ENCODE results near the gene OLFML2A. TPM values are rescaled to one million over a fixed set of nuclear protein-coding genes. Genes with fewer than 3 reads are reported as not detected.
"Not testable (repeated sequence)": the region's sequence is repeated elsewhere in the genome, so short reads cannot be mapped to it uniquely, and the experiment has no call there.

Gene OLFML2A
- total and polyA plus RNA-seq, 3 experiments from 2014 or later: not detected

DNA sequence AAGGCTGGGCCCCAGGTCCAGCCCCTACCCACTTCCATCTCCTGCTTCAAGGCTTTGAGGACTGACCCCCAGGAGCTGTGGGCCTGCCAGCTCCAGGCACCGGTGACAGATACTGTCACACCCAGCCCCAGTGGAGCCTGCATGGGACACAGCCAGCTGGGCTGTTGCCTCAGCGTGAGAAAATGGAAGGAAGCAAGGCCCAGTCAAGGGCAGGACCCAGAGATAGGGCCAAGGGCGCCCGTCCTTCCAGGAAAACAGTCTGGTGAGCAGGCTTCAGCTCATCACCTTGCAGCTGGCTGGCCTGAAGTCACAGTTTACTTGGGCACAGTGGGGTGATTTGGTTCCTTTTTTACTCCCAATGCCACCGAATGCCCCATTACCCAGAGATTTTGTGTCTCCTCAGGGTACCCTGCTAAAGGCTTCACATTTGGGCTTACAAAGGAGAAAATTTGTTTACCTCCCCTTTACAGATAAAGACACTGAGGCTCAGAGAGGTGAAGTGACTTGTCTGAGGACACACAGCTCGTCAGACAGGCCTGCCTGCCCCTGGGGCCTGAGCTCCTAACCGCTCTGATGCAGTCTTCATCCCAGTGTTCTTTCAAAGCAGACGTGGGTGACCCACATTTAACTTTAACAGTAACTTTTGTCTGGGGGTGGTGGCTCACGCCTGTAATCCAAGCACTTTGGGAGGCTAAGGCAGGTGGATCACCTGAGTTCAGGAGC lies 54.9 kb downstream of the OLFML2A start:
- Mint-ChIP-seq H3K27me3 (peaks cover 0 to 14% of the 10 kb centered on the region in 2 donors), H3K36me3 (no peaks in the 10 kb centered on the region), H3K4me3 (no peak overlapping the region), H3K4me1 (no peaks in the 10 kb centered on the region), H3K27ac (no peak overlapping the region), H3K9me3 (peaks cover 0 to 2% (median 0%) of the 10 kb centered on the region in 5 donors)
- Histone ChIP-seq H3K4me1 (ENCODE audit: insufficient read depth, low read length) (no peaks in the 10 kb centered on the region), H3K27me3 (ENCODE audit: insufficient read depth, low read length, poor library complexity, severe bottlenecking) (no peaks in the 10 kb centered on the region), H3K27ac (ENCODE audit: low read depth, low read length) (no peak overlapping the region), H3K9me3 (ENCODE audit: low read length) (no peaks in the 10 kb centered on the region), H3K4me3 (ENCODE audit: low read length) (no peak overlapping the region), H3K36me3 (ENCODE audit: insufficient read depth, low read length) (no peaks in the 10 kb centered on the region)
- DNase-seq: no peak
- ChIA-PET POLR2A (no interaction called here), CTCF (interaction anchor here (3.2 kb wide), 1 partner anchor 22 kb away, joined by 8 read pairs; the partner anchor contains the start of gene WDR38)

DNA sequence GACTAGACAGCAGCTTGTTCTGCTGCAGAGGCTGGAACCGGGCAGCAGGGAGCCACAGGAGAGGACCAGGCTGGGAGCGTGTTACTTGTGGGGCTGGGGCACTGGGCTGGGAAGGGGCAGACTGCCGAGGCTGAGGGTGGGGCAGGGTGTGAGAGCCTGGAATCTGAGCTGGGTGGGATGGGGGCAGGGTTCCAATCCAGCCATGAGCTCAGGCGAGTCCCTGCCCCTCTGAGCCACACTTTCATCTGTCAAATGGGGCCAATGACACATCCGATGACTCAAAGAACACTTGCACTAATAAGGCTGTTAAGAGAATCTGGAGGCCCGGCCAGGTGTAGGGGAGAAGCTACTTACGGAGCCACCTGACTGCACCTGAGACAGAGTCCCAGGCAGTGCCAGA lies 57.7 kb downstream of the OLFML2A start:
- CTCF ChIA-PET: no interaction called here

DNA sequence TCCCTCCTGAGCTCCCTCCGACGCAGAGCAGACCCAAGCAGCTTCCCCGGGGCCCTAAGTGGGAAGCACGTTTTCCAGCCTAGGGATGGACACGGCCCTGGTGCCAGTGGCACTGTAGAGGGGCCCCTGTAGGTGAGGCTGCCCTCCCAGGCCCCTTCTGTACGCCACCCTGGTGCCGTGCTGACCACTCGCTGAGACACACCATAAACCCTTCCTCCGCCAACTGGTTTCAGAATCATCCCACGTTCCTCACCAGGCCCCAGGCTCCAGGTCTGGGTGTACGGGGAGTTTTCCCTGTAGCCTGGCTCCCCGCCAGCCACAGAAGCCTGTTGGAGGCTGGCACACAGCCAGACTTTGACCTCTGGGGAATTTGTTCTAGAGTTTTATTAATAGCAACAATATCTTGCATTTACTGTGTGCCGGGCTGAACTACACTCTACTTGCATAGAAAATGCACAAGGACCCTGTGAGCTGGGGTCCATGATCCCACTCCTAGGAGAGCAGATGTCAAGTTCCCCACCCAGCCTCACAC lies 58.2 kb downstream of the OLFML2A start:
- H3K36me3 ChIP-seq (ENCODE audit: insufficient read depth, low read length): no peaks in the 10 kb centered on the region
- H3K4me3 Mint-ChIP-seq: no peak overlapping the region
- DNase-seq: no peak
- H3K27me3 Mint-ChIP-seq: peaks cover 7 to 28% of the 10 kb centered on the region in 2 donors
- ChIA-PET CTCF (no interaction called here), POLR2A (no interaction called here)
- H3K27ac ChIP-seq (ENCODE audit: low read depth, low read length): no peak overlapping the region
- H3K4me1 Mint-ChIP-seq: no peaks in the 10 kb centered on the region
- no peak overlapping the region for H3K4me3 ChIP-seq (ENCODE audit: low read length)
- H3K9me3 Mint-ChIP-seq: peaks cover 0 to 2% (median 0%) of the 10 kb centered on the region in 5 donors
- no peak overlapping the region for H3K27ac Mint-ChIP-seq
- no peaks in the 10 kb centered on the region for H3K4me1 ChIP-seq (ENCODE audit: insufficient read depth, low read length)
- no peaks in the 10 kb centered on the region for H3K36me3 Mint-ChIP-seq
- H3K27me3 ChIP-seq (ENCODE audit: insufficient read depth, low read length, poor library complexity, severe bottlenecking): no peaks in the 10 kb centered on the region
- no peaks in the 10 kb centered on the region for H3K9me3 ChIP-seq (ENCODE audit: low read length)

More for the DNA sequence above, 57.7 kb downstream of the OLFML2A start:
- Histone ChIP-seq H3K27me3 (ENCODE audit: insufficient read depth, low read length, poor library complexity, severe bottlenecking) (no peaks in the 10 kb centered on the region), H3K4me3 (ENCODE audit: low read length) (no peak overlapping the region), H3K4me1 (ENCODE audit: insufficient read depth, low read length) (no peaks in the 10 kb centered on the region), H3K36me3 (ENCODE audit: insufficient read depth, low read length) (no peaks in the 10 kb centered on the region), H3K27ac (ENCODE audit: low read depth, low read length) (no peak overlapping the region), H3K9me3 (ENCODE audit: low read length) (no peaks in the 10 kb centered on the region)
- H3K27ac Mint-ChIP-seq: no peak overlapping the region
- DNase-seq: no peak
- no peaks in the 10 kb centered on the region for H3K36me3 Mint-ChIP-seq
- peaks cover 0 to 2% (median 0%) of the 10 kb centered on the region in 5 donors for H3K9me3 Mint-ChIP-seq
- no peaks in the 10 kb centered on the region for H3K4me1 Mint-ChIP-seq
- POLR2A ChIA-PET: no interaction called here
- H3K4me3 Mint-ChIP-seq: no peak overlapping the region
- peaks cover 7 to 28% of the 10 kb centered on the region in 2 donors for H3K27me3 Mint-ChIP-seq

DNA sequence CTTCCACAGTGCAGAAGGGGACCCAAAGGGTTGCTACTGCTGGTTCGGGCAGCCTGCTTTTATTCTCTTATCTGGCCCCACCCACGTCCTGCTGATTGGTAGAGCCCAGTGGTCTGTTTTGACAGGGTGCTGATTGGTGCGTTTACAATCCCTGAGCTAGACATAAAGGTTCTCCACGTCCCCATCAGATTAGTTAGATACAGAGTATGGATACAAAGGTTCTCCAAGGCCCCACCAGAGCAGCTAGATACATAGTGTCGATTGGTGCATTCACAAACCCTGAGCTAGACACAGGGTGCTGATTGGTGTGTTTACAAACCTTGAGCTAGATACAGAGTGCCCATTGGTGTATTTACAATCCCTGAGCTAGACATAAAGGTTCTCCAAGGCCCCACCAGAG lies 61.2 kb downstream of the OLFML2A start:
- DNase-seq; H3K27me3 ChIP-seq (ENCODE audit: insufficient read depth, low read length, poor library complexity, severe bottlenecking); H3K36me3 ChIP-seq (ENCODE audit: insufficient read depth, low read length); H3K4me1 Mint-ChIP-seq; H3K4me1 ChIP-seq (ENCODE audit: insufficient read depth, low read length); H3K9me3 ChIP-seq (ENCODE audit: low read length); H3K9me3 Mint-ChIP-seq; H3K27ac ChIP-seq (ENCODE audit: low read depth, low read length); POLR2A ChIA-PET; H3K27ac Mint-ChIP-seq; H3K4me3 ChIP-seq (ENCODE audit: low read length); H3K36me3 Mint-ChIP-seq: not testable (repeated sequence)
- CTCF ChIA-PET: interaction anchor here (1.0 to 2.7 kb wide), 2 partner anchors 15 to 63 kb away, joined by 3 to 8 read pairs; partner anchors contain the start of gene WDR38
- Mint-ChIP-seq H3K27me3 (peaks cover 7 to 22% of the 10 kb centered on the region in 2 donors), H3K4me3 (peak overlapping the region in 1 of 7 donors; percentile 18)

DNA sequence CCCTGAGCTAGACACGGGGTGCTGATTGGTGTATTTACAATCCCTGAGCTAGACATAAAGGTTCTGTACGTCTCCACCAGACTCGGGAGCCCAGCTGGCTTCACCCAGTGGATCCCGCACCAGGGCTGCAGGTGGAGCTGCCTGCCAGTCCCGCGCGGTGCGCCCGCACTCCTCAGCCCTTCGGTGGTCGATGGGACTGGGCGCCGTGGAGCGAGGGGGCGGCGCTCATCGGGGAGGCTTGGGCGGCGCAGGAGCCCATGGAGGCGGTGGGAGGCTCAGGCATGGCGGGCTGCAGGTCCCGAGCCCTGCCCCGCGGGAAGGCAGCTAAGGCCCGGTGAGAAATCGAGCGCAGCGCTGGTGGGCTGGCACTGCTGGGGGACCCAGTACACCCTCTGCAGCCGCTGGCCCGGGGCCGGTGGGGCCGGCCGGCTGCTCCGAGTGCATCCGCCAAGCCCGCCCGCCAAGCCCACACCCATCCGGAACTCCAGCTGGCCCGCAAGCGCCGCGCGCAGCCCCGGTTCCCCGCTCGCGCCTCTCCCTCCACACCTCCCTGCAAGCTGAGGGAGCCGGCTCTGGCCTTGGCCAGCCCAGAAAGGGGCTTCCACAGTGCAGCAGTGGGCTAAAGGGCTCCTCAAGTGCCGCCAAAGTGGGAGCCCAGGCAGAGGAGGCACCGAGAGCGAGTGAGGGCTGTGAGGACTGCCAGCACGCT lies 61.8 kb downstream of the OLFML2A start:
- CTCF ChIA-PET: interaction anchor here (1.0 kb wide), 1 partner anchor 63 kb away, joined by 3 read pairs; no protein-coding TSS in a partner anchor
- H3K36me3 Mint-ChIP-seq; POLR2A ChIA-PET; H3K36me3 ChIP-seq (ENCODE audit: insufficient read depth, low read length); H3K4me3 ChIP-seq (ENCODE audit: low read length); H3K4me1 ChIP-seq (ENCODE audit: insufficient read depth, low read length); H3K9me3 ChIP-seq (ENCODE audit: low read length); H3K4me1 Mint-ChIP-seq; H3K27me3 ChIP-seq (ENCODE audit: insufficient read depth, low read length, poor library complexity, severe bottlenecking); DNase-seq; H3K27ac ChIP-seq (ENCODE audit: low read depth, low read length); H3K4me3 Mint-ChIP-seq; H3K9me3 Mint-ChIP-seq; H3K27ac Mint-ChIP-seq: not testable (repeated sequence)
- H3K27me3 Mint-ChIP-seq: peaks cover 7 to 22% of the 10 kb centered on the region in 2 donors

DNA sequence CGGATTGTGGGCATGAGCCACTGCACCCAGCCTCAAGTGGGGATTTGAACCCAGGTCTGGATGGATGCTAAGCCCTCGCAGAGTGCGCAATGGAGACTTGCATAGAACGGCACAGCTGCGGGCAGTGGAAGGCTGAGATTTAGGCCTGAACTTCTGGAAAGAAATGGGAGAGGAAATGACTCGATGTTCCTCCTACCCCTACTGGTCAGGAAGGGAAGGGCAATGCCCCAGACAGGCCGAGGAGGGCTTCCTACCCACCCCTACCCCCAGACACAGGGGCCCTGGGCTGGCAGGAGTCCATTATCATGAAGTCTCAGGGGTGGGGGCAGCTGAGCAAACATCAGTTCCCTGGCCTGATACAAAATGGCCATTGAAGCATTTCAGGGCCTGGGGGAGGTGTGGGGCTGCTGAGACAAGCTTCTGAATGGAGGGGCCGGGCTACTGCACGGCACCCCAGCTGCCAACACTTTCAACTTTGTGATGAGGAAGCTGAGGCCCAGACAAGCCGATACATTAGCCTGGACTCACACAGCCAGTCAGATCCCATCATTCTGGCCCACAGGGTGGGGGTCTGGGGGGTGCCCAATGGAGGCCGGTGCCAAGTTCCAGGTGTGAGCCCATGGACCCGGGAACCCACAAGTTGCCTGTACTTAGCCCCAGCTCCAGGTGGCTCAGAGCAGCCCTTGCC lies 62.8 kb downstream of the OLFML2A start:
- peaks cover 7 to 22% of the 10 kb centered on the region in 2 donors for H3K27me3 Mint-ChIP-seq
- H3K9me3 Mint-ChIP-seq: no peaks in the 10 kb centered on the region
- no peak overlapping the region for H3K4me3 Mint-ChIP-seq
- Histone ChIP-seq H3K4me1 (ENCODE audit: insufficient read depth, low read length) (no peaks in the 10 kb centered on the region), H3K4me3 (ENCODE audit: low read length) (no peak overlapping the region), H3K9me3 (ENCODE audit: low read length) (no peaks in the 10 kb centered on the region), H3K27me3 (ENCODE audit: insufficient read depth, low read length, poor library complexity, severe bottlenecking) (no peaks in the 10 kb centered on the region), H3K36me3 (ENCODE audit: insufficient read depth, low read length) (no peaks in the 10 kb centered on the region), H3K27ac (ENCODE audit: low read depth, low read length) (no peak overlapping the region)
- DNase-seq: no peak
- ChIA-PET CTCF (interaction anchor here (0.8 to 2.6 kb wide), 5 partner anchors 12 to 81 kb away, joined by 3 to 14 read pairs (median 4); partner anchors contain the start of genes NR6A1 and WDR38), POLR2A (no interaction called here)
- H3K36me3 Mint-ChIP-seq: no peaks in the 10 kb centered on the region
- no peaks in the 10 kb centered on the region for H3K4me1 Mint-ChIP-seq
- H3K27ac Mint-ChIP-seq: peak overlapping the region in 1 of 8 donors; percentile 30

DNA sequence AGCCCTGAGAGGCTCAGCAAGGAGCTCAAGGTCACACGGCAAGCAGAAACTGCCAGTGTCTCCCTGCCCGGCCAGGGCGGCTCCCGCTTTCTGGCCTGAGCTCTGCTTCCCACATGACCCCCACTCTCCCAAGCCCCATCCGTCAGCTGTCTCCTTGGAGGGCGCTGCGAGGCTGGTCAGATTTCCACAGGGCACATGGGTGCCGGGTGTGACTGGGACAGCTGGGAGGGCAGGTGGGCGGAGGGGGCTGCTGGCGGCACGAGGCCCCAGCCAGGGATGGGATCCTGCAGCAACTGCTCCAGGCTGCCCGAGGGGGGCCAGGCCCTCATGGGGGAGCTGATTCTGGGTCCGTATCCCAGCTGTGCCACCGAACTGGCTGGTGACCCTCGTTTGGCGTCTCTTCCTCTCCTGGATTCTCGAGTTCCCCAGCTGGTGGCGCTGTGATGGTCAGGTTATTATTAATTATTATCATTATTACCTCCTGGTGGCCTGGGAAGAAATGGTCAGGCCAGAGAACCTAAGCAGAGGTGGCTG lies 63.4 kb downstream of the OLFML2A start:
- no peak for DNase-seq

More for the DNA sequence above, 63.4 kb downstream of the OLFML2A start:
- Mint-ChIP-seq H3K27me3 (peaks cover 7 to 20% of the 10 kb centered on the region in 2 donors), H3K27ac (no peak overlapping the region), H3K36me3 (no peaks in the 10 kb centered on the region), H3K4me3 (no peak overlapping the region), H3K4me1 (no peaks in the 10 kb centered on the region), H3K9me3 (no peaks in the 10 kb centered on the region)
- POLR2A ChIA-PET: no interaction called here
- Histone ChIP-seq H3K27me3 (ENCODE audit: insufficient read depth, low read length, poor library complexity, severe bottlenecking) (no peaks in the 10 kb centered on the region), H3K9me3 (ENCODE audit: low read length) (no peaks in the 10 kb centered on the region), H3K27ac (ENCODE audit: low read depth, low read length) (no peak overlapping the region), H3K4me3 (ENCODE audit: low read length) (no peak overlapping the region), H3K4me1 (ENCODE audit: insufficient read depth, low read length) (no peaks in the 10 kb centered on the region), H3K36me3 (ENCODE audit: insufficient read depth, low read length) (no peaks in the 10 kb centered on the region)
- CTCF ChIA-PET: interaction anchor here (0.8 to 2.6 kb wide), 6 partner anchors 11 to 81 kb away, joined by 3 to 14 read pairs (median 4); partner anchors contain the start of genes NR6A1 and WDR38

Data from CD8-positive, alpha-beta memory T cell (primary cell).